Astrocyte (in vitro differentiated cells and primary cell): Measurements from ENCODE around the gene IL16.

Experiments used
- EZH2 ChIP-seq: IDR thresholded peaks from 2 replicates; pipeline ENCODE4 v1.6.1; 2012; ENCODE audit warnings: mild to moderate bottlenecking, low read length, inconsistent platforms; ENCODE audit not compliant: insufficient read depth
- TF ChIP-seq, protein P1 (sequence below): IDR thresholded peaks from 2 replicates; pipeline ENCODE4 v1.5.1; 2011; ENCODE audit warnings: low read depth, mild to moderate bottlenecking, inconsistent platforms, low read length, moderate library complexity; ENCODE audit not compliant: insufficient read depth

DNA sequence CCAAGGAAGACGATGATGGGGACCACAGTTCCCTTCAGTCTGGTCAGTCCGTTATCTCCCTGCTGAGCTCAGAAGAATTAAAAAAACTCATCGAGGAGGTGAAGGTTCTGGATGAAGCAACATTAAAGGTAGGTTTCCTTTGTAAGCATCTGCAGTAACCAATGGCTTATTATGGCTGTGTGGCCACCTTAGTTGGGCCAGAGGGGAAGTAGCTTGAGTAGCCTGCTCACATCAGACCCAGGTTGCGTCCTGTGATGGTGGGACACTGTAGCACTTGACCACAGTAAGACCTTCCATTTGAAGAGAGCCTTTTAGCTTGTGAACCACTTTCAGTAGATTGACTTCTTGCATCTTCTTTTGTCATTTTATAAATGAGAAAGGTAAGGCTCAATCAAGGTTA, 104.7 kb downstream of the IL16 start:
- TF ChIP-seq, protein P1, sequence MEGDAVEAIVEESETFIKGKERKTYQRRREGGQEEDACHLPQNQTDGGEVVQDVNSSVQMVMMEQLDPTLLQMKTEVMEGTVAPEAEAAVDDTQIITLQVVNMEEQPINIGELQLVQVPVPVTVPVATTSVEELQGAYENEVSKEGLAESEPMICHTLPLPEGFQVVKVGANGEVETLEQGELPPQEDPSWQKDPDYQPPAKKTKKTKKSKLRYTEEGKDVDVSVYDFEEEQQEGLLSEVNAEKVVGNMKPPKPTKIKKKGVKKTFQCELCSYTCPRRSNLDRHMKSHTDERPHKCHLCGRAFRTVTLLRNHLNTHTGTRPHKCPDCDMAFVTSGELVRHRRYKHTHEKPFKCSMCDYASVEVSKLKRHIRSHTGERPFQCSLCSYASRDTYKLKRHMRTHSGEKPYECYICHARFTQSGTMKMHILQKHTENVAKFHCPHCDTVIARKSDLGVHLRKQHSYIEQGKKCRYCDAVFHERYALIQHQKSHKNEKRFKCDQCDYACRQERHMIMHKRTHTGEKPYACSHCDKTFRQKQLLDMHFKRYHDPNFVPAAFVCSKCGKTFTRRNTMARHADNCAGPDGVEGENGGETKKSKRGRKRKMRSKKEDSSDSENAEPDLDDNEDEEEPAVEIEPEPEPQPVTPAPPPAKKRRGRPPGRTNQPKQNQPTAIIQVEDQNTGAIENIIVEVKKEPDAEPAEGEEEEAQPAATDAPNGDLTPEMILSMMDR, result no peak
- TF ChIP-seq EZH2, result no peak
